Cardiac fibroblast (primary cell): ENCODE data around the gene TC2N.
A peak's percentile ranks its signal among the peaks of the same experiment; 100 is the strongest.

Experiments used
- DNase-seq, 2 donors: peaks; one replicate each; pipeline versions ENCODE4 v3.0.0 to v3.0.0-alpha.2; 2010; ENCODE audit warnings: low read depth in 2 of 2
- H3K4me3 ChIP-seq, 2 donors: replicated peaks in 1 of 2; 1 replicate in 1 of 2; 2 replicates in 1 of 2; pipeline ENCODE4 v1.5.1; 2011; ENCODE audit warnings: low read depth in 2 of 2, low read length in 2 of 2, mild to moderate bottlenecking in 2 of 2, moderate library complexity in 1 of 2
- TF ChIP-seq, protein P1 (sequence below): IDR thresholded peaks from one replicate; pipeline ENCODE4 v1.5.1; 2011; ENCODE audit warnings: low read depth, mild to moderate bottlenecking, low read length, inconsistent platforms

The TC2N gene

GRCh38 chr14:91870001-91870400, 2.7 kb upstream of the TC2N start:
- TF ChIP-seq, protein P1, sequence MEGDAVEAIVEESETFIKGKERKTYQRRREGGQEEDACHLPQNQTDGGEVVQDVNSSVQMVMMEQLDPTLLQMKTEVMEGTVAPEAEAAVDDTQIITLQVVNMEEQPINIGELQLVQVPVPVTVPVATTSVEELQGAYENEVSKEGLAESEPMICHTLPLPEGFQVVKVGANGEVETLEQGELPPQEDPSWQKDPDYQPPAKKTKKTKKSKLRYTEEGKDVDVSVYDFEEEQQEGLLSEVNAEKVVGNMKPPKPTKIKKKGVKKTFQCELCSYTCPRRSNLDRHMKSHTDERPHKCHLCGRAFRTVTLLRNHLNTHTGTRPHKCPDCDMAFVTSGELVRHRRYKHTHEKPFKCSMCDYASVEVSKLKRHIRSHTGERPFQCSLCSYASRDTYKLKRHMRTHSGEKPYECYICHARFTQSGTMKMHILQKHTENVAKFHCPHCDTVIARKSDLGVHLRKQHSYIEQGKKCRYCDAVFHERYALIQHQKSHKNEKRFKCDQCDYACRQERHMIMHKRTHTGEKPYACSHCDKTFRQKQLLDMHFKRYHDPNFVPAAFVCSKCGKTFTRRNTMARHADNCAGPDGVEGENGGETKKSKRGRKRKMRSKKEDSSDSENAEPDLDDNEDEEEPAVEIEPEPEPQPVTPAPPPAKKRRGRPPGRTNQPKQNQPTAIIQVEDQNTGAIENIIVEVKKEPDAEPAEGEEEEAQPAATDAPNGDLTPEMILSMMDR, result no peak
- DNase-seq, result peak in 1 of 2 donors; percentile 22
- H3K4me3 ChIP-seq, result no peak overlapping the region

- no peak overlapping the region for H3K4me3 ChIP-seq
- TF ChIP-seq, protein P1, result no peak
- no peak for DNase-seq
Observed at GRCh38 chr14:91869556-91869955, 2.2 kb upstream of the TC2N start.

DNA sequence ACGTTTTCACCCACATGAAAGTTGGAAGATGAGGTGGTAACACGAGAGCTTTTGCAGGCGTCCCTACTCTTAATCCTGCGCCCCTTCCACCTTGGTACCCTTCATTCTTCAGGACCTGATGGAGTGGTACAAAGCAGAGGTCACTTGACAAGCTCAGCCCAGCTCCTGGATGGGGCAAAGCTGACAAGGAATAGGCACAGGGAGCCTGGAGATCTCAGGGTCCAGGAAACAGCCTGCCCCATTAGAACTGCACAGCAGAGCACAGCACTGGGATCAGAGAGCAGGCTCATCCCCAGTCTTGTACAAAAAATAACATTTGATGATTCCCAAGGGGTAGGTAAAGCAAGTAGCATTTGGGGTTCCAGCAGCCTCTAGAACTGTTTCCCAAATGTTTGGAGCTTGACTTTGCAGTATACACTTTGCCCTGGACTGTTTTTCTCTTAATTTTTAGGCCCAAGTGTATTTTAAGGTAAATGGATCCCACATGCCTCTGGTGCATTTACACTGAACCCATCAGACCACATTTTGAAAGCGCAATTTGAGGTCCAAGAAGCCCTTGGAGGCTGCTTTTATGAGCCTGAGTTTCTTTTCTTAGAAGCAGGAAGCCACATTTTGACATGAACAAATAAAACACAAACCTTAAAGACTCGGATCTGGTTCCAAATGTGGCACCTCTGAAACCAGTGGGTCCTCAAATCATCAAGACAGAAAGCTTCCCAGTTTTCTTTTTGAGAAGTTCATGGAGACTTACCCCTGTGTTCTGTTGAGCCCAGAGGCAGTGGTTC, 633 bp downstream of the TC2N start:
- no peak for DNase-seq
- no peak overlapping the region for H3K4me3 ChIP-seq
- TF ChIP-seq, protein P1, result no peak

DNA sequence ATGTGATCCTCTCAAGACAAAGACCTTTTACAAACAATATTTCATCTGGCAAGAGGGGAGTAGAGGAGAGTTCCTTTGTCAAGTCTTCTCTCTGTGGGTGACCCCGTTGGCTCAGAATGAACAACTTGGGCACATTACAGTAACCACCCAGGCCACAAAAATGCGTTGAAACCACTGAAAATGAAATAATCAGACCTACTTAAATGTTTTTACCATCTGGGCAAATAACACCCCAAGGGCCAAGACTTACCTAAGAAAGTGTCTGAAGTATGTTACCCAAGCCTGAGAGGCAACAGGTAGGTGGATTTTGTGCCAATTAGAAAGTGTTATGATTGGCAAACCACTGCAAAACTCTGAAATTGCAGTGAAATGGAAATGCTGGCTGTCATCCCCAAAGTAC, 1.3 kb downstream of the TC2N start:
- TF ChIP-seq, protein P1, result no peak
- peak; percentile 38 to 45 for DNase-seq
- no peak overlapping the region for H3K4me3 ChIP-seq

GRCh38 chr14:91862417-91862816, 4.9 kb downstream of the TC2N start:
- H3K4me3 ChIP-seq, result no peak overlapping the region
- DNase-seq, result no peak
- TF ChIP-seq, protein P1, result no peak

DNA sequence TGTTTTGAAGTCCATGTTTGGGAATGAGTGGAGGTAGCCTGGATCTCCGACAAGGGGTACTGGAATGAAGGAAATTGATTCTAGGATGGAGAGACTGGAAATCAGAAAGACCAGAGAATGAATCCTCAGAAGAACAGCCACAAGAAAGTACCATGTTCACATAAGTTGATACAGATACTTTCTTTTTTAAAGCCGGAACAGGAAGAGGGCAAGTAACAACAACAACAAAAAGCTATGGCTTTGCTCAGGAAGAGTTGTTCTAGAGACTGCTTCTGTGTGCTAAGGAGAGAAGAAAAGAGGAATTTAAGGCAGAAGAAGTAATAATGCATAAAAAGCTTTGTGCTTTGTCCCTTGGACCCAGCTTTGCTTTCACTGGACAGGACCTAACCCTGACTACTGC, 6.2 kb downstream of the TC2N start:
- TF ChIP-seq, protein P1, result no peak
- H3K4me3 ChIP-seq, result no peak overlapping the region
- no peak for DNase-seq

DNA sequence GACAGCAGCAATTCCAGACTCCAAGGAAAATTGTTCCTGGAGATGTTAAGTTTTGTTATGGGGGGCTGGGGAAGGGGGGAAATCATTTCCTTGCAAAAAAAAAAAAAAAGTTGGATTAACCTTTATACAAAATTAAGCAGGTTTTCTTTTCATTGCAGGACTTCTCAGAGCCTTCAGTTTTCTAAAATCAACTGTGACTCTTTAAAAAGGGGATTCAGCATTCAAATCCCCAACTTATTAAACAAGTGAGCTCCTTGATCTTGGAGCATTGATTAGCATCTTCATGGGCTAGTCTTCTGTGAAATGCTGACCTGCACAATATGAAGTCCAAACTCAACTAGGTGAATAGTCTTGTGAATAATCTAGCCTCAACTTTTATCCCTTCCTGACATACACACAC, 7.1 kb downstream of the TC2N start:
- H3K4me3 ChIP-seq, result no peak overlapping the region
- TF ChIP-seq, protein P1, result no peak
- DNase-seq, result no peak
